SK-N-SH treated with all-trans-retinoic acid at 6 μM for 48 hours (cell line): Measurements from ENCODE around the gene ZNF462.

Source experiments
- ARNTL ChIP-seq: fragments of 450-650 bp; formaldehyde crosslinking; IDR thresholded peaks from 2 replicates; pipeline ENCODE4 v1.5.0; 2020; ENCODE audit warnings: low read depth, mild to moderate bottlenecking, moderate library complexity, borderline replicate concordance
- RARB ChIP-seq: fragments of 250-450 bp; sonication (Bioruptor Pico); IDR thresholded peaks from 2 replicates; pipeline ENCODE4 v1.8.0; 2021; ENCODE audit warnings: mild to moderate bottlenecking, moderate library complexity
- TF ChIP-seq, protein P1 (sequence below): fragments of 250-450 bp; sonication (Bioruptor Pico); IDR thresholded peaks from 2 replicates; pipeline ENCODE4 v1.5.0; 2020; ENCODE audit warnings: mild to moderate bottlenecking, moderate library complexity
- TF ChIP-seq, protein P2 (sequence below): fragments of 250-450 bp; sonication (Bioruptor Pico); IDR thresholded peaks from 2 replicates; pipeline ENCODE4 v1.8.0; 2021; ENCODE audit warnings: low read depth, mild to moderate bottlenecking, moderate library complexity, borderline replicate concordance

DNA sequence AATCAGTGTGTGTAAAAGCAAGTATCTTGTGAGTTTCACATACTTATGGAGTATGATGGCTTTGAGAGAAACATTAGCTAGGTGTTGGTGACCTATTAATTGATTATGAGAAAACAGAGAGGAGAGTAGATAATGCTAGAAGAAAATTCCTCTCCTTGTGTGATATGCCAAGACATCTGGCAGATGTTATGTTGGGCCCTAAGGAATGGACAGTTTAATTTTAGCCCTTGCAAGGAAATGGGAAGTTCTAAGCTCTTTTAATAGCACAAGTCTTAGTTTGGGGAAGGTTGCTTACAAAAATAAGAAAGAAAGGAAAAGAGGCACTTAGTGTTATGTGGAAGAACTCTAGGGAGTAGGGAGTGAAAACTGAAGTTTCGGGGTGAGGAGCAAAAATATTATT, 5.1 kb downstream of the ZNF462 start:
- TF ChIP-seq, protein P1, sequence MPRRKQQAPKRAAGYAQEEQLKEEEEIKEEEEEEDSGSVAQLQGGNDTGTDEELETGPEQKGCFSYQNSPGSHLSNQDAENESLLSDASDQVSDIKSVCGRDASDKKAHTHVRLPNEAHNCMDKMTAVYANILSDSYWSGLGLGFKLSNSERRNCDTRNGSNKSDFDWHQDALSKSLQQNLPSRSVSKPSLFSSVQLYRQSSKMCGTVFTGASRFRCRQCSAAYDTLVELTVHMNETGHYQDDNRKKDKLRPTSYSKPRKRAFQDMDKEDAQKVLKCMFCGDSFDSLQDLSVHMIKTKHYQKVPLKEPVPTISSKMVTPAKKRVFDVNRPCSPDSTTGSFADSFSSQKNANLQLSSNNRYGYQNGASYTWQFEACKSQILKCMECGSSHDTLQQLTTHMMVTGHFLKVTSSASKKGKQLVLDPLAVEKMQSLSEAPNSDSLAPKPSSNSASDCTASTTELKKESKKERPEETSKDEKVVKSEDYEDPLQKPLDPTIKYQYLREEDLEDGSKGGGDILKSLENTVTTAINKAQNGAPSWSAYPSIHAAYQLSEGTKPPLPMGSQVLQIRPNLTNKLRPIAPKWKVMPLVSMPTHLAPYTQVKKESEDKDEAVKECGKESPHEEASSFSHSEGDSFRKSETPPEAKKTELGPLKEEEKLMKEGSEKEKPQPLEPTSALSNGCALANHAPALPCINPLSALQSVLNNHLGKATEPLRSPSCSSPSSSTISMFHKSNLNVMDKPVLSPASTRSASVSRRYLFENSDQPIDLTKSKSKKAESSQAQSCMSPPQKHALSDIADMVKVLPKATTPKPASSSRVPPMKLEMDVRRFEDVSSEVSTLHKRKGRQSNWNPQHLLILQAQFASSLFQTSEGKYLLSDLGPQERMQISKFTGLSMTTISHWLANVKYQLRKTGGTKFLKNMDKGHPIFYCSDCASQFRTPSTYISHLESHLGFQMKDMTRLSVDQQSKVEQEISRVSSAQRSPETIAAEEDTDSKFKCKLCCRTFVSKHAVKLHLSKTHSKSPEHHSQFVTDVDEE: no peak
- TF ChIP-seq RARB (CRISPR knock-in tag) (no peak), ARNTL (CRISPR knock-in tag) (no peak)
- TF ChIP-seq, protein P2, sequence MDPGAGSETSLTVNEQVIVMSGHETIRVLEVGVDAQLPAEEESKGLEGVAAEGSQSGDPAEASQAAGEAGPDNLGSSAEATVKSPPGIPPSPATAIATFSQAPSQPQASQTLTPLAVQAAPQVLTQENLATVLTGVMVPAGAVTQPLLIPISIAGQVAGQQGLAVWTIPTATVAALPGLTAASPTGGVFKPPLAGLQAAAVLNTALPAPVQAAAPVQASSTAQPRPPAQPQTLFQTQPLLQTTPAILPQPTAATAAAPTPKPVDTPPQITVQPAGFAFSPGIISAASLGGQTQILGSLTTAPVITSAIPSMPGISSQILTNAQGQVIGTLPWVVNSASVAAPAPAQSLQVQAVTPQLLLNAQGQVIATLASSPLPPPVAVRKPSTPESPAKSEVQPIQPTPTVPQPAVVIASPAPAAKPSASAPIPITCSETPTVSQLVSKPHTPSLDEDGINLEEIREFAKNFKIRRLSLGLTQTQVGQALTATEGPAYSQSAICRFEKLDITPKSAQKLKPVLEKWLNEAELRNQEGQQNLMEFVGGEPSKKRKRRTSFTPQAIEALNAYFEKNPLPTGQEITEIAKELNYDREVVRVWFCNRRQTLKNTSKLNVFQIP (CRISPR knock-in tag): no peak
